ENCODE data around the gene ADAT1.

ADAT1 gene

DNA sequence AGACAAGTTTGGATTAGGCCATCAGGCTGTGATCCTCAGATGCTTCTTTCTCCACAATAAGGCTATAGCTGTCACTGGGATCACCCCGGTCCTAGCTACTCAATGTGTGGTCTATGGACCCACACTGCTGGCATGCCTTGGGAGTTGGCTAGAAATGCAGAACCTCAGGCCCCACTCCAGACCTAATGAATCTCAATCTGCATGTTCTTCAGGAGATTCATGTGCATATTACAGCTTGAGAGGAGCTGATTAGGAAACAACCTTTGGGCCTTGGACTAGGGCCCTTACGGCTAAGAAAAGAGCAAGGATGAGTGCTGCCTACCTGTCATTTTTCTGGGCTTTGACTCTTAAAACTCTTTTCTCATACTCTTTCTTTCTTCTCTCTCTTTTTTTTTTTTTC lies 7.5 kb downstream of the ADAT1 start:
- no peak for TF ChIP-seq TAF1 (IDR thresholded peaks at IDR 0.05; ENCODE audit: borderline replicate concordance, insufficient read depth, low read length)
- TF ChIP-seq POLR2AphosphoS5 (IDR thresholded peaks at IDR 0.05; ENCODE audit: low read depth, low read length), result no peak
- TF ChIP-seq, protein P1, sequence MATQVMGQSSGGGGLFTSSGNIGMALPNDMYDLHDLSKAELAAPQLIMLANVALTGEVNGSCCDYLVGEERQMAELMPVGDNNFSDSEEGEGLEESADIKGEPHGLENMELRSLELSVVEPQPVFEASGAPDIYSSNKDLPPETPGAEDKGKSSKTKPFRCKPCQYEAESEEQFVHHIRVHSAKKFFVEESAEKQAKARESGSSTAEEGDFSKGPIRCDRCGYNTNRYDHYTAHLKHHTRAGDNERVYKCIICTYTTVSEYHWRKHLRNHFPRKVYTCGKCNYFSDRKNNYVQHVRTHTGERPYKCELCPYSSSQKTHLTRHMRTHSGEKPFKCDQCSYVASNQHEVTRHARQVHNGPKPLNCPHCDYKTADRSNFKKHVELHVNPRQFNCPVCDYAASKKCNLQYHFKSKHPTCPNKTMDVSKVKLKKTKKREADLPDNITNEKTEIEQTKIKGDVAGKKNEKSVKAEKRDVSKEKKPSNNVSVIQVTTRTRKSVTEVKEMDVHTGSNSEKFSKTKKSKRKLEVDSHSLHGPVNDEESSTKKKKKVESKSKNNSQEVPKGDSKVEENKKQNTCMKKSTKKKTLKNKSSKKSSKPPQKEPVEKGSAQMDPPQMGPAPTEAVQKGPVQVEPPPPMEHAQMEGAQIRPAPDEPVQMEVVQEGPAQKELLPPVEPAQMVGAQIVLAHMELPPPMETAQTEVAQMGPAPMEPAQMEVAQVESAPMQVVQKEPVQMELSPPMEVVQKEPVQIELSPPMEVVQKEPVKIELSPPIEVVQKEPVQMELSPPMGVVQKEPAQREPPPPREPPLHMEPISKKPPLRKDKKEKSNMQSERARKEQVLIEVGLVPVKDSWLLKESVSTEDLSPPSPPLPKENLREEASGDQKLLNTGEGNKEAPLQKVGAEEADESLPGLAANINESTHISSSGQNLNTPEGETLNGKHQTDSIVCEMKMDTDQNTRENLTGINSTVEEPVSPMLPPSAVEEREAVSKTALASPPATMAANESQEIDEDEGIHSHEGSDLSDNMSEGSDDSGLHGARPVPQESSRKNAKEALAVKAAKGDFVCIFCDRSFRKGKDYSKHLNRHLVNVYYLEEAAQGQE (IDR thresholded peaks at IDR 0.05; ENCODE audit: insufficient read depth in 1 of 2, low read depth in 2 of 2, low read length in 2 of 2), result no peak
- TF ChIP-seq SIN3A (IDR thresholded peaks at IDR 0.05; ENCODE audit: borderline replicate concordance, insufficient read depth, low read length), result no peak
- TF ChIP-seq FOXP2 (optimal IDR thresholded peaks at IDR 0.05; ENCODE audit: borderline replicate concordance, extremely low read depth, extremely low read length, insufficient read depth), result no peak

DNA sequence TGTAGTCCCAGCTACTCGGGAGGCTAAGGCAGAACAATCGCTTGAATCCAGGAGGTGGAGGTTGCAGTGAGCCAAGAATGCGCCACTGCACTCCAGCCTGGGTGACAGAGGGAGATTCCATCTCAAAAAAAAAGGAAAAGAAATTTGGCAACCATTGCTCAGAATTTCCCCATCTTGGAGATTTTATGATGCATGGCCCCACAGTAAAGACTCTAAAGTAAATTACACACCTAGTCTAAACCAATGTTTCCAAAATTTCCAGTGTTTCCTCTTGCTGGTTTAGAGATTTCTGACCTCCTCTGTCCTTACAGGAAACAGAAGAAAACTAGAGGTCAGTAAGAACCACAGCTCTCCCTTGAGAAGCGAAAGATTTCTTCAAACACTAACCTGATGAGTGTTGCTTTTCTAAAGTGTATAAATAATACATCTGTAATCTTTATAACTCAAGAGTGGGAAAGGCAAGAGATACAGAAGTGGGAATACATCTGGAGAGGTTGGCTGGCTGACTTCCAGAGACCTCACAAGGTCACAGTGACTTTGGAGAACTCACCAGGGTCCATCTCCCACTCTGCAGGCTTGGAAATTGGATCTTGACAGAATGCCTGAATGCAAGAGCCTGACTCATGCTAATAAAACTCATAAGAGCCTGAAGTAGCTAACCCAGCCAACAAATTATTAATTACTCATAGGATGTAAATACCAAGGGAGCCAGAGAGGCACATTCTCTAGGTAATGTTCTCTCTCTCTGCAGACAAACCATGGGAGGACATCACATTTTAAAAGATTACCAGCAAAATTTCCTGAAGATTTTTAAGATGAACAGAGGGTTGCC lies 8.8 kb downstream of the ADAT1 start:
- TF ChIP-seq, protein P1 (IDR thresholded peaks at IDR 0.05; ENCODE audit: insufficient read depth in 1 of 2, low read depth in 2 of 2, low read length in 2 of 2), result no peak
- TF ChIP-seq POLR2AphosphoS5 (IDR thresholded peaks at IDR 0.05; ENCODE audit: low read depth, low read length) (no peak), FOXP2 (optimal IDR thresholded peaks at IDR 0.05; ENCODE audit: borderline replicate concordance, extremely low read depth, extremely low read length, insufficient read depth) (no peak), SIN3A (IDR thresholded peaks at IDR 0.05; ENCODE audit: borderline replicate concordance, insufficient read depth, low read length) (no peak), TAF1 (IDR thresholded peaks at IDR 0.05; ENCODE audit: borderline replicate concordance, insufficient read depth, low read length) (no peak)

DNA sequence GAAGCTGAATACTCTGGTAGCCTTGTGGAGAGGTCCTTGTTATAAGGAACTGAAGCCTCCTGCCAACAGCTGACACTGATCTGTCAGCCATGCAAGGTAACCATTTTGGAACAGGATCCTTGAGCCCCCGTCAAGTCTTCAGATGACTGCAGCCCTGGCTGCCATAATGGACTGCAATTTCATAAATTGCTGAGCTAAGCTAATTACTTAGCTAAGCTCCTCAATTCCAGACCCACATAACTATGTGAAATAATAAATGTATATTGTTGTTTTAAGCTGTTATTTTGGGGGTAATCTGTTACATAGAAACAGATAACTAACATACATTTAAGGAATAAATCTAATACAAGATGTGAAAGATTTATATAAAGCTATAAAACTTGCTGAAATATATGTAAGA lies 16.6 kb downstream of the ADAT1 start:
- TF ChIP-seq SIN3A (IDR thresholded peaks at IDR 0.05; ENCODE audit: borderline replicate concordance, insufficient read depth, low read length) (no peak), POLR2AphosphoS5 (IDR thresholded peaks at IDR 0.05; ENCODE audit: low read depth, low read length) (no peak), FOXP2 (optimal IDR thresholded peaks at IDR 0.05; ENCODE audit: borderline replicate concordance, extremely low read depth, extremely low read length, insufficient read depth) (no peak), TAF1 (IDR thresholded peaks at IDR 0.05; ENCODE audit: borderline replicate concordance, insufficient read depth, low read length) (no peak)
- TF ChIP-seq, protein P1 (IDR thresholded peaks at IDR 0.05; ENCODE audit: insufficient read depth in 1 of 2, low read depth in 2 of 2, low read length in 2 of 2), result no peak

DNA sequence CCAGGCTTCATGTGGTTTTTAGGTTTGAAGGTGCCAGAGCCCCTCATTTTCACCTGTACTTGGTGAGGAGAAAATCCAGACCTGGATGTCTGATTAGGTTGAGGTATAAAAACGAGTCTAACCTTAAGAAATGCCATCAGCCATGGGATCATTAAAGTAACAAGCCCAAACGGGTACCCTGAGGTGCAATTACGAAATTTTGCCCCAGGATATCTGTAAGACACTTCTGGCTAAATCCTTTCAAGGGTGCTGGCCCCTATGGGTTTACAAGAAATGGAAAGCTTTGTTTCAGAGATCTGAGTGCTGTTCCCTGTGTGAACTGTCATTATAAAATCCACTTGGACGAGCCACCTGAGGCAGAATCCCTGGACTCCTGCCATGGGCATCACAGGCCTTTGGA lies 19.8 kb downstream of the ADAT1 start:
- TF ChIP-seq FOXP2 (optimal IDR thresholded peaks at IDR 0.05; ENCODE audit: borderline replicate concordance, extremely low read depth, extremely low read length, insufficient read depth), result no peak
- TF ChIP-seq, protein P1 (IDR thresholded peaks at IDR 0.05; ENCODE audit: insufficient read depth in 1 of 2, low read depth in 2 of 2, low read length in 2 of 2), result no peak
- TF ChIP-seq POLR2AphosphoS5 (IDR thresholded peaks at IDR 0.05; ENCODE audit: low read depth, low read length), result no peak
- no peak for TF ChIP-seq SIN3A (IDR thresholded peaks at IDR 0.05; ENCODE audit: borderline replicate concordance, insufficient read depth, low read length)
- no peak for TF ChIP-seq TAF1 (IDR thresholded peaks at IDR 0.05; ENCODE audit: borderline replicate concordance, insufficient read depth, low read length)
